HepG2 (cell line): ENCODE measurements around the gene FAAP20. TPM values are rescaled to one million over a fixed set of nuclear protein-coding genes. Genes with fewer than 3 reads are reported as not detected.

Source experiments
- NCOA2 ChIP-seq: sonication (generic); formaldehyde crosslinking; IDR thresholded peaks from 2 replicates; pipeline ENCODE4 v1.8.0; 2022; ENCODE audit warnings: inconsistent platforms
- NR3C1 ChIP-seq: sonication (generic); formaldehyde crosslinking; IDR thresholded peaks from 2 replicates; pipeline ENCODE4 v1.4.0; 2020; ENCODE audit warnings: missing genetic modification reagents
- RFX5 ChIP-seq: IDR thresholded peaks from 2 replicates; pipeline ENCODE4 v1.6.1; 2011; ENCODE audit warnings: low read depth, low read length, improper control_type of control experiment
- SIN3A ChIP-seq: IDR thresholded peaks from 2 replicates; pipeline ENCODE4 v1.6.1; 2011; ENCODE audit warnings: low read depth, mild to moderate bottlenecking, control low read depth, low read length, borderline replicate concordance
- SMAD1 ChIP-seq: sonication (generic); formaldehyde crosslinking; IDR thresholded peaks from 2 replicates; pipeline ENCODE4 v1.4.0; 2020; ENCODE audit warnings: missing genetic modification reagents, low read depth, mild to moderate bottlenecking, borderline replicate concordance
- SMAD3 ChIP-seq: sonication (generic); formaldehyde crosslinking; IDR thresholded peaks from 2 replicates; pipeline ENCODE4 v1.4.0; 2020; ENCODE audit warnings: missing genetic modification reagents
- ZFP36L2 ChIP-seq: sonication (generic); formaldehyde crosslinking; IDR thresholded peaks from 2 replicates; pipeline ENCODE4 v1.4.0; 2020; ENCODE audit warnings: missing genetic modification reagents
- ZIK1 ChIP-seq: sonication (generic); formaldehyde crosslinking; IDR thresholded peaks from 2 replicates; pipeline ENCODE4 v1.5.0; 2020; ENCODE audit warnings: mild to moderate bottlenecking, low read depth, missing genetic modification reagents, borderline replicate concordance
- ZMAT3 ChIP-seq: sonication (generic); formaldehyde crosslinking; conservative IDR thresholded peaks from 2 replicates; pipeline ENCODE4 v1.7.0; 2021; ENCODE audit warnings: missing genetic modification reagents
- ZNF253 ChIP-seq: sonication (generic); formaldehyde crosslinking; IDR thresholded peaks from 2 replicates; pipeline ENCODE4 v1.8.0; 2022; ENCODE audit warnings: mild to moderate bottlenecking, missing genetic modification reagents, borderline replicate concordance
- ZNF326 ChIP-seq: sonication (generic); formaldehyde crosslinking; IDR thresholded peaks from 2 replicates; pipeline ENCODE4 v1.4.0; 2020; ENCODE audit warnings: missing genetic modification reagents, borderline replicate concordance
- ZNF546 ChIP-seq: sonication (generic); formaldehyde crosslinking; conservative IDR thresholded peaks from 2 replicates; pipeline ENCODE4 v1.8.1; 2023; ENCODE audit warnings: mild to moderate bottlenecking, missing genetic modification reagents
- ZNF878 ChIP-seq: sonication (generic); formaldehyde crosslinking; IDR thresholded peaks from 2 replicates; pipeline ENCODE4 v1.8.1; 2023; ENCODE audit warnings: mild to moderate bottlenecking, missing genetic modification reagents, moderate library complexity
- ZNF891 ChIP-seq: sonication (generic); formaldehyde crosslinking; IDR thresholded peaks from 2 replicates; pipeline ENCODE4 v1.5.0; 2020; ENCODE audit warnings: mild to moderate bottlenecking, missing genetic modification reagents
- polyA plus RNA-seq, 8 experiments: library from polyadenylated mRNA; depleted of rRNA in 3 of 8; stranded (reverse) in 7 of 8; unstranded in 1 of 8; fragments of >200 nt; fragmentation: Illumina TruSeq in 4 of 8; extraction: Trizol in 4 of 8; gene quantifications; 2 replicates each; pipeline versions ENCODE4 v1.2.1 to v1.2.3, GENCODE V29; 2011 to 2016; ENCODE audit warnings: low read depth in 4 of 8, missing spikeins in 1 of 8, mixed read lengths in 1 of 8; ENCODE audit not compliant: insufficient read depth in 1 of 8
- total RNA-seq, 5 experiments: library from RNA; depleted of rRNA; stranded (reverse); fragments of >200 nt; fragmentation: Illumina TruSeq; extraction: Trizol; gene quantifications; 2 replicates each; pipeline ENCODE4 v1.2.3, GENCODE V29; 2016; ENCODE audit warnings: low read depth in 1 of 5
- TF ChIP-seq, protein P1 (sequence below), 2 experiments: sonication (generic) in 1 of 2; formaldehyde crosslinking in 1 of 2; IDR thresholded peaks; 2 replicates each; pipeline versions ENCODE4 v1.6.1 to v1.9.0; 2014 to 2022; ENCODE audit warnings: antibody characterized with exemption in 1 of 2, borderline replicate concordance in 1 of 2, inconsistent platforms in 1 of 2, low read depth in 1 of 2, missing genetic modification reagents in 1 of 2
- TF ChIP-seq, protein P2 (sequence below): sonication (generic); formaldehyde crosslinking; IDR thresholded peaks from 2 replicates; pipeline ENCODE4 v1.4.0; 2020; ENCODE audit warnings: missing genetic modification reagents, borderline replicate concordance

The FAAP20 gene
- total and polyA plus RNA-seq, 2 of the 13 experiments (the other 11 are each of a cell fraction or from before 2014, with no cell fraction given) = 9.6 to 10.8 TPM

DNA sequence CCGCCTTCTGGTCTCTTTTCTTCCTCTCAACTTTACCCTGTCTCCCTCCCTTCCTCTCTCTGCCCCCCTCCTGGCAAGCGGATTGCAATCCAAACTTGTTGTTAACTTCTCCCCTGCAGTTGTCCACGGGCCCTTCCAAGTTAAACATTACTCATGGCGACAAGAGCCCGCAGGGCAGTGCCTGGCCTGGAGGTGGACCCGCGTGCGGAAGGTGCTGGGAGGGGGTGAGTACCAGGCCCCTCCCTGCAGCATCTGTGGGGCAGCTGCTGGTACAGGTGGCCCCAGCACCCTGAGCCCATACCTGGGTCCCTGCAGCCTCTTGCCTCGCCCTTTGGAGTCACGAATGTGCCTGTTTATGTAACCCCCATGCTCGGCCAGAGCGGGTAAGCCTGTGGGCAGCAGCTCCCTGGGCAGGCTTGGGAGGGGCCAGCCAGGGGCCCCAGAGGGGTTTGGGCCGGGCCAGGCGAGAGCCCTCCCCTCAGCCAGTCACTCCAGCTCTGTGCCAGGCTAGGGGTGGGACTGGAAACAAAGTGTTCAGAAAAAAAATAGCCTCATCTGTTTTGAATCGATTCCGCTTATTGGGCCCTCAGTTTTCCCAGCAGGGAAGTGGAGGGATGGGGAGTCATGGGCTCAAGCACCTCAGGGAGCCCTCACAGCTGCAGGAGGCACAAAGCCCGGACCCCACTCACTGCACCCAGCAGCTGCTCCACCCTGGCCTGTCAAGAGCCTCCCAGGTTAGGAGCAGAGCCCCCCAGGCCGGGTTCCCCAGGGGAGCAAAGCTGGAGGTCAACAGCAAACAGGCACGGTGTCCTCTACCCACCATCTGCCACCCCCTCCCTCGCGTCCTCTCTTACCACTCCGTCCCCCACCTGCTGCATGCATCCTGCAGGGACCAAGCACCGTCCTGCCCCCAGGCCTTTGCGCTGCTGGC, 14.0 kb upstream of the FAAP20 start (continued):
- TF ChIP-seq ZNF878 (CRISPR knock-in tag) (peak; percentile 89; the same call in 1 of the 2 replicates), SMAD3 (CRISPR knock-in tag) (peak; percentile 68; the same call in 1 of the 2 replicates), NCOA2 (CRISPR knock-in tag) (no peak; the same call in 1 of the 2 replicates), ZNF253 (CRISPR knock-in tag) (no peak), ZFP36L2 (CRISPR knock-in tag) (no peak), ZNF891 (CRISPR knock-in tag) (no peak), RFX5 (no peak), ZNF546 (CRISPR knock-in tag) (no peak), SMAD1 (no peak), ZNF326 (no peak), SIN3A (peak; percentile 60; the same call in 1 of the 2 replicates), ZMAT3 (CRISPR knock-in tag) (no peak), ZIK1 (CRISPR knock-in tag) (no peak), NR3C1 (CRISPR knock-in tag) (no peak)
- TF ChIP-seq, protein P1, sequence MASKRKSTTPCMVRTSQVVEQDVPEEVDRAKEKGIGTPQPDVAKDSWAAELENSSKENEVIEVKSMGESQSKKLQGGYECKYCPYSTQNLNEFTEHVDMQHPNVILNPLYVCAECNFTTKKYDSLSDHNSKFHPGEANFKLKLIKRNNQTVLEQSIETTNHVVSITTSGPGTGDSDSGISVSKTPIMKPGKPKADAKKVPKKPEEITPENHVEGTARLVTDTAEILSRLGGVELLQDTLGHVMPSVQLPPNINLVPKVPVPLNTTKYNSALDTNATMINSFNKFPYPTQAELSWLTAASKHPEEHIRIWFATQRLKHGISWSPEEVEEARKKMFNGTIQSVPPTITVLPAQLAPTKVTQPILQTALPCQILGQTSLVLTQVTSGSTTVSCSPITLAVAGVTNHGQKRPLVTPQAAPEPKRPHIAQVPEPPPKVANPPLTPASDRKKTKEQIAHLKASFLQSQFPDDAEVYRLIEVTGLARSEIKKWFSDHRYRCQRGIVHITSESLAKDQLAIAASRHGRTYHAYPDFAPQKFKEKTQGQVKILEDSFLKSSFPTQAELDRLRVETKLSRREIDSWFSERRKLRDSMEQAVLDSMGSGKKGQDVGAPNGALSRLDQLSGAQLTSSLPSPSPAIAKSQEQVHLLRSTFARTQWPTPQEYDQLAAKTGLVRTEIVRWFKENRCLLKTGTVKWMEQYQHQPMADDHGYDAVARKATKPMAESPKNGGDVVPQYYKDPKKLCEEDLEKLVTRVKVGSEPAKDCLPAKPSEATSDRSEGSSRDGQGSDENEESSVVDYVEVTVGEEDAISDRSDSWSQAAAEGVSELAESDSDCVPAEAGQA (IDR thresholded peaks at IDR 0.05; ENCODE audit: low read depth) = no peak
- TF ChIP-seq, protein P1 (CRISPR knock-in tag; IDR thresholded peaks at IDR 0.05; ENCODE audit: borderline replicate concordance) = no peak
- TF ChIP-seq, protein P2, sequence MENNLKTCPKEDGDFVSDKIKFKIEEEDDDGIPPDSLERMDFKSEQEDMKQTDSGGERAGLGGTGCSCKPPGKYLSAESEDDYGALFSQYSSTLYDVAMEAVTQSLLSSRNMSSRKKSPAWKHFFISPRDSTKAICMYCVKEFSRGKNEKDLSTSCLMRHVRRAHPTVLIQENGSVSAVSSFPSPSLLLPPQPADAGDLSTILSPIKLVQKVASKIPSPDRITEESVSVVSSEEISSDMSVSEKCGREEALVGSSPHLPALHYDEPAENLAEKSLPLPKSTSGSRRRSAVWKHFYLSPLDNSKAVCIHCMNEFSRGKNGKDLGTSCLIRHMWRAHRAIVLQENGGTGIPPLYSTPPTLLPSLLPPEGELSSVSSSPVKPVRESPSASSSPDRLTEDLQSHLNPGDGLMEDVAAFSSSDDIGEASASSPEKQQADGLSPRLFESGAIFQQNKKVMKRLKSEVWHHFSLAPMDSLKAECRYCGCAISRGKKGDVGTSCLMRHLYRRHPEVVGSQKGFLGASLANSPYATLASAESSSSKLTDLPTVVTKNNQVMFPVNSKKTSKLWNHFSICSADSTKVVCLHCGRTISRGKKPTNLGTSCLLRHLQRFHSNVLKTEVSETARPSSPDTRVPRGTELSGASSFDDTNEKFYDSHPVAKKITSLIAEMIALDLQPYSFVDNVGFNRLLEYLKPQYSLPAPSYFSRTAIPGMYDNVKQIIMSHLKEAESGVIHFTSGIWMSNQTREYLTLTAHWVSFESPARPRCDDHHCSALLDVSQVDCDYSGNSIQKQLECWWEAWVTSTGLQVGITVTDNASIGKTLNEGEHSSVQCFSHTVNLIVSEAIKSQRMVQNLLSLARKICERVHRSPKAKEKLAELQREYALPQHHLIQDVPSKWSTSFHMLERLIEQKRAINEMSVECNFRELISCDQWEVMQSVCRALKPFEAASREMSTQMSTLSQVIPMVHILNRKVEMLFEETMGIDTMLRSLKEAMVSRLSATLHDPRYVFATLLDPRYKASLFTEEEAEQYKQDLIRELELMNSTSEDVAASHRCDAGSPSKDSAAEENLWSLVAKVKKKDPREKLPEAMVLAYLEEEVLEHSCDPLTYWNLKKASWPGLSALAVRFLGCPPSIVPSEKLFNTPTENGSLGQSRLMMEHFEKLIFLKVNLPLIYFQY (CRISPR knock-in tag) = peak; percentile 38
